CD14-positive monocyte (primary cell): ENCODE measurements around the gene CALML5. TPM values are rescaled to one million over a fixed set of nuclear protein-coding genes. Genes with fewer than 3 reads are reported as not detected.

Experiments used
- DNase-seq, 3 donors: peaks; one replicate each; pipeline ENCODE4 v3.0.0-alpha.2; 2011 to 2022
- H2AFZ ChIP-seq: 2 replicates; pipeline ENCODE4 v1.6.0; 2012; ENCODE audit warnings: mild to moderate bottlenecking, low read depth, low read length, inconsistent platforms; ENCODE audit not compliant: insufficient read depth, poor library complexity, severe bottlenecking
- H3K27ac ChIP-seq, 2 donors: 1 replicate in 1 of 2; 2 replicates in 1 of 2; pipeline ENCODE4 v1.5.1; 2012 to 2013; ENCODE audit warnings: low read length in 2 of 2, control low read depth in 1 of 2, inconsistent platforms in 1 of 2, low read depth in 1 of 2, mild to moderate bottlenecking in 1 of 2
- H3K27me3 ChIP-seq, 2 donors: one replicate each; pipeline versions ENCODE4 v1.6.0 to v1.6.1; 2011 to 2013; ENCODE audit warnings: low read length in 2 of 2; ENCODE audit not compliant: control insufficient read depth in 2 of 2, insufficient read depth in 2 of 2
- H3K36me3 ChIP-seq, 2 donors: replicated peaks in 1 of 2; 1 replicate in 1 of 2; 2 replicates in 1 of 2; pipeline versions ENCODE4 v1.5.1 to v1.6.1; 2012 to 2013; ENCODE audit warnings: low read length in 2 of 2, control low read depth in 1 of 2, inconsistent platforms in 1 of 2, mild to moderate bottlenecking in 1 of 2; ENCODE audit not compliant: insufficient read depth in 2 of 2, control insufficient read depth in 1 of 2
- H3K4me1 ChIP-seq, 2 donors: 1 replicate in 1 of 2; 2 replicates in 1 of 2; pipeline versions ENCODE4 v1.5.1 to v1.6.1; 2012 to 2013; ENCODE audit warnings: low read length in 2 of 2, control low read depth in 1 of 2, inconsistent platforms in 1 of 2, mild to moderate bottlenecking in 1 of 2, moderate library complexity in 1 of 2; ENCODE audit not compliant: insufficient read depth in 2 of 2, control insufficient read depth in 1 of 2
- H3K4me2 ChIP-seq: replicated peaks from 2 replicates; pipeline ENCODE3; 2012; ENCODE audit warnings: low read length, moderate library complexity, mild to moderate bottlenecking; ENCODE audit not compliant: poor library complexity, severe bottlenecking; ENCODE audit errors: extremely low read depth
- H3K4me3 ChIP-seq, 3 experiments: fragments of 200-600 bp in 1 of 3; sonication (generic) in 1 of 3; replicated peaks in 1 of 3; 1 replicate in 2 of 3; 2 replicates in 1 of 3; pipeline ENCODE4 v1.5.1; 2011 to 2013; ENCODE audit warnings: low read length in 3 of 3, mild to moderate bottlenecking in 3 of 3, control low read depth in 2 of 3, low read depth in 2 of 3, inconsistent platforms in 1 of 3, moderate library complexity in 1 of 3
- H3K79me2 ChIP-seq: 2 replicates; pipeline ENCODE4 v1.6.0; 2012; ENCODE audit warnings: mild to moderate bottlenecking, control low read depth, inconsistent platforms, low read length, moderate library complexity; ENCODE audit not compliant: insufficient read depth
- H3K9ac ChIP-seq: 2 replicates; pipeline ENCODE4 v1.6.0; 2017; ENCODE audit warnings: low read length, mild to moderate bottlenecking; ENCODE audit not compliant: insufficient read depth, poor library complexity, severe bottlenecking
- H3K9me3 ChIP-seq, 2 donors: replicated peaks in 1 of 2; 1 replicate in 1 of 2; 2 replicates in 1 of 2; pipeline versions ENCODE4 v1.5.1 to v1.6.1; 2012 to 2013; ENCODE audit warnings: low read length in 2 of 2, control low read depth in 1 of 2; ENCODE audit not compliant: control insufficient read depth in 1 of 2, insufficient read depth in 1 of 2
- H4K20me1 ChIP-seq: 2 replicates; pipeline ENCODE4 v1.6.0; 2012; ENCODE audit warnings: mild to moderate bottlenecking, low read length, control low read depth, moderate library complexity; ENCODE audit not compliant: insufficient read depth
- H3K27ac Mint-ChIP-seq, 7 donors: one replicate each; pipeline ENCODE4 v1.8.0; 2020; ENCODE audit warnings: mild to moderate bottlenecking in 7 of 7, mixed read lengths in 7 of 7, moderate library complexity in 6 of 7, inconsistent platforms in 2 of 7
- H3K27me3 Mint-ChIP-seq, 3 donors: one replicate each; pipeline ENCODE4 v1.8.0; 2021 to 2022; ENCODE audit warnings: low read depth in 3 of 3, mild to moderate bottlenecking in 3 of 3, mixed read lengths in 3 of 3, moderate library complexity in 3 of 3, inconsistent platforms in 1 of 3
- H3K36me3 Mint-ChIP-seq, 2 donors: one replicate each; pipeline ENCODE4 v1.8.0; 2020; ENCODE audit warnings: mixed read lengths in 2 of 2, inconsistent platforms in 1 of 2, mild to moderate bottlenecking in 1 of 2
- H3K4me1 Mint-ChIP-seq: one replicate; pipeline ENCODE4 v1.8.0; 2020; ENCODE audit warnings: mild to moderate bottlenecking, mixed read lengths
- H3K4me3 Mint-ChIP-seq, 2 donors: one replicate each; pipeline ENCODE4 v1.8.0; 2020; ENCODE audit warnings: mild to moderate bottlenecking in 2 of 2, mixed read lengths in 2 of 2, moderate library complexity in 1 of 2
- H3K9me3 Mint-ChIP-seq, 7 donors: one replicate each; pipeline ENCODE4 v1.8.0; 2020 to 2022; ENCODE audit warnings: mixed read lengths in 7 of 7, mild to moderate bottlenecking in 6 of 7, moderate library complexity in 6 of 7, inconsistent platforms in 2 of 7
- WGBS: methylation state at CpG from one replicate; pipeline ENCODE4 v1.1.5; 2013; ENCODE audit warnings: missing lambda C conversion rate; ENCODE audit not compliant: insufficient coverage; 5-methylcytosine and 5-hydroxymethylcytosine counted together
- intact Hi-C, 2 donors: fragments of 100-400 bp; cut with micrococcal nuclease; formaldehyde crosslinking; loops; one replicate each; pipeline versions ENCODE4 v1.15.0 to v1.15.1; 2023
- polyA minus RNA-seq: library from RNA; depleted of rRNA, polyadenylated mRNA; stranded (reverse); fragments of >200 nt; gene quantifications from 2 replicates; pipeline ENCODE4 v1.2.3, GENCODE V29; 2012
- polyA plus RNA-seq, 3 donors: library from polyadenylated mRNA; depleted of rRNA in 1 of 3; unstranded in 2 of 3; stranded (reverse) in 1 of 3; fragments of 300-500 nt in 2 of 3; fragments of >200 nt in 1 of 3; fragmentation: Illumina TruSeq in 2 of 3; gene quantifications; 1 replicate in 2 of 3; 2 replicates in 1 of 3; pipeline ENCODE4 v1.2.3, GENCODE V29; 2012 to 2021
- total RNA-seq, 12 experiments: library from RNA in 1 of 12; stranded (reverse) in 1 of 12; fragments of 120-200 nt in 1 of 12; gene quantifications; one replicate each; pipeline ENCODE4 v1.2.4 and lab custom pipeline; 2013 to 2026; ENCODE audit warnings: mixed read lengths in 6 of 12, inconsistent platforms in 1 of 12
- TF ChIP-seq, protein P1 (sequence below): fragments of 200-600 bp; IDR thresholded peaks from one replicate; pipeline ENCODE4 v1.8.0; 2022; ENCODE audit warnings: antibody characterized with exemption, mild to moderate bottlenecking

The CALML5 gene, protein sequence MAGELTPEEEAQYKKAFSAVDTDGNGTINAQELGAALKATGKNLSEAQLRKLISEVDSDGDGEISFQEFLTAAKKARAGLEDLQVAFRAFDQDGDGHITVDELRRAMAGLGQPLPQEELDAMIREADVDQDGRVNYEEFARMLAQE
- total RNA-seq (2013) = not detected
- polyA plus RNA-seq (not detected), polyA minus RNA-seq (not detected in 2 replicates), total RNA-seq (lab: John Stamatoyannopoulos, UW) (0 reads per million in 11 experiments)

DNA sequence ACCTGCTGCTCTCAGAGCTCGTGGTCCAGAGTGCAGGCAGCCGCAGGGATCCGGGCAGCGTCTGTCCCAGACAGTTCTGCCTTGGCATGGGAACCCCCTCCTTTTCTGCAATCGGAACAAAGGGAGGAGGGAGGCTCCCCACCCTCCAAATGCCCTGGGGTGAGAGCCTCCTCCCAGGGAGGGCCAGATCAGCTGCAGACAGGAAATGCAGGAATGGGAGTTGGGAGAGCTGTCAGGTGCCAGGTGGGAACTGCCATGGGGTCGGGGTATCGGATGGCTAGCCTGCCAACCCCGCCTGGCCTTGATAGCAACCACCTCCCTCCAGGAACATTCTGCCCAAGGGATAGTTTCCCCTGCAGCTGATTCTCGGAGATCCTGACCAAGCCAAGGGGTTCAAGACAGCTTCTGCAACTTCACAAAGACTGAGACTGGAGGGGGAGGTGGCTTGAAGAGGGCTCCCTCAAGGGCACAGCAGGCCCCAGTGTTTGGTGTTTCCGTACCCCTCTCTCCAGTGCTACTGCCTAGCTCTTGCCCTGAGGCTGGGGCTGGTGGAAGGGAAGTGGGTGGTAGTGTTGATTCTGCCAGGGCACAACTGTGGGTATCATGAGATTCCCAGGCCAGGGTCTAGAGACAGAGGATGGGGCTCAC is at the start of gene CALML5:
TSS of gene CALML5 (minus strand) at position 78 of the 648 bp plus-strand sequence. CDS start 132 bp downstream, outside the sequence.
- Histone ChIP-seq H3K4me3 (no peak within 1 kb of the TSS), H3K36me3 (no peaks in the 10 kb centered on the region), H3K27ac (no peak within 1 kb of the TSS), H2AFZ (no peak within 1 kb of the TSS), H4K20me1 (no peaks in the 10 kb centered on the region), H3K79me2 (no peaks in the 10 kb centered on the region), H3K9me3 (no peaks in the 10 kb centered on the region), H3K4me1 (no peaks in the 10 kb centered on the region), H3K9ac (no peak within 1 kb of the TSS), H3K27me3 (no peaks in the 10 kb centered on the region), H3K4me2 (no peak within 1 kb of the TSS)
- Mint-ChIP-seq H3K27ac (no peak within 1 kb of the TSS), H3K4me1 (no peaks in the 10 kb centered on the region), H3K4me3 (no peak within 1 kb of the TSS), H3K27me3 (peaks cover 0 to 3% (median 2%) of the 10 kb centered on the region in 3 donors), H3K36me3 (no peaks in the 10 kb centered on the region), H3K9me3 (no peaks in the 10 kb centered on the region)
- 92% methylated on average over 2 of the region's 10 CpGs for WGBS
- no peak for DNase-seq
- TF ChIP-seq, protein P1, sequence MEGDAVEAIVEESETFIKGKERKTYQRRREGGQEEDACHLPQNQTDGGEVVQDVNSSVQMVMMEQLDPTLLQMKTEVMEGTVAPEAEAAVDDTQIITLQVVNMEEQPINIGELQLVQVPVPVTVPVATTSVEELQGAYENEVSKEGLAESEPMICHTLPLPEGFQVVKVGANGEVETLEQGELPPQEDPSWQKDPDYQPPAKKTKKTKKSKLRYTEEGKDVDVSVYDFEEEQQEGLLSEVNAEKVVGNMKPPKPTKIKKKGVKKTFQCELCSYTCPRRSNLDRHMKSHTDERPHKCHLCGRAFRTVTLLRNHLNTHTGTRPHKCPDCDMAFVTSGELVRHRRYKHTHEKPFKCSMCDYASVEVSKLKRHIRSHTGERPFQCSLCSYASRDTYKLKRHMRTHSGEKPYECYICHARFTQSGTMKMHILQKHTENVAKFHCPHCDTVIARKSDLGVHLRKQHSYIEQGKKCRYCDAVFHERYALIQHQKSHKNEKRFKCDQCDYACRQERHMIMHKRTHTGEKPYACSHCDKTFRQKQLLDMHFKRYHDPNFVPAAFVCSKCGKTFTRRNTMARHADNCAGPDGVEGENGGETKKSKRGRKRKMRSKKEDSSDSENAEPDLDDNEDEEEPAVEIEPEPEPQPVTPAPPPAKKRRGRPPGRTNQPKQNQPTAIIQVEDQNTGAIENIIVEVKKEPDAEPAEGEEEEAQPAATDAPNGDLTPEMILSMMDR = no peak
- intact Hi-C loops = no loop called here

DNA sequence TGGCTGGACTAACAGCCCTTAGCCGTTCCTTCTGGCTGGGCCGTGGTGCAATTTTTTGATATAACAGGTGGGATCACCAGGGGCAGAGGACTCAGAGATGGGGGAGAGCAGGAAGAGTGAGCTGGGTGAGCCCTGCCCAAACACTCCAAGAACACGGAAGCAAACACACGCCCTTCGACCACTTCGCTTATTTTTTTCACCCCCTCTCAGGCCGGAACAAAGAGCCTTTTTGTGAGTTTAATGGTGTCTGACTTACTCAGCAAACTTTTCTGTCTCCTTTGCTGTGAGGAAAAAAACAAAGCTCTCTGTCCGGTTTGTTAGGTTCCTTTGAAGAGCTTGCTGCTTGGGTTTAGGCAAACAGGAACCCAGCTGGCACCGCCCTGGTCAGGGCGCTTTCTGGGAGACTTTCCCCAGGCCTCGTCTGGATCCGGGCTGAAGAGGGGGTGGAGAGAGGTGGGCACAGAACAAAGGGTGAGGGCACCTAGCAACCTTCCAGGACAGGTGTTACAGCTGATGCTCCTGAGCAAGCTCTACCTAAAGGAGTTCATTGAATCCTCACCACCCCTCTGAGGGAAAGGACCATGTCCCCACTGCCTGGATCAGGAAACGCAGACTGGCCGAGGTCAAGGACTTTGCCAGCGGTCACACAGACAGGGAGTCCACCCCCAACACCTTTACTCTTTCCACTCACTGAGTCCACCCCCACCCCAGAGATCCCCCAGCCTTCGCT is 48.7 kb upstream of the CALML5 start:
- Histone ChIP-seq H3K4me1 (peaks cover 21 to 37% of the 10 kb centered on the region in 2 donors), H3K4me2 (peak overlapping the region; percentile 74), H3K9me3 (no peaks in the 10 kb centered on the region), H4K20me1 (no peaks in the 10 kb centered on the region), H2AFZ (peak overlapping the region; percentile 84), H3K36me3 (no peaks in the 10 kb centered on the region), H3K27me3 (no peaks in the 10 kb centered on the region), H3K9ac (peak overlapping the region; percentile 49), H3K4me3 (peak overlapping the region; percentile 16 to 70 (median 28)), H3K79me2 (no peaks in the 10 kb centered on the region), H3K27ac (peak overlapping the region; percentile 25 to 74)
- intact Hi-C loops = no loop called here
- Mint-ChIP-seq H3K36me3 (no peaks in the 10 kb centered on the region), H3K27me3 (peaks cover 0 to 3% (median 1%) of the 10 kb centered on the region in 3 donors), H3K4me3 (no peak overlapping the region), H3K9me3 (no peaks in the 10 kb centered on the region), H3K27ac (no peak overlapping the region), H3K4me1 (peaks cover 26% of the 10 kb centered on the region)
- DNase-seq = peak in 2 of 3 donors; percentile 6 to 12
- WGBS = 58% methylated on average over 8 of the region's 16 CpGs
- TF ChIP-seq, protein P1 = no peak
